BLaER1 (cell line): ENCODE data around the gene CDK12.
"Not testable (repeated sequence)": the region's sequence is repeated elsewhere in the genome, so short reads cannot be mapped to it uniquely, and the experiment has no call there.

Experiments
- H3K27ac ChIP-seq: shearing (Covaris generic); formaldehyde crosslinking; 2 replicates; pipeline ENCODE4 v1.8.1; 2022
- H3K27me3 ChIP-seq: shearing (Covaris generic); formaldehyde crosslinking; 2 replicates; pipeline ENCODE4 v1.8.1; 2022
- H3K36me3 ChIP-seq: shearing (Covaris generic); formaldehyde crosslinking; 2 replicates; pipeline ENCODE4 v1.8.1; 2022
- H3K4me1 ChIP-seq: shearing (Covaris generic); formaldehyde crosslinking; 2 replicates; pipeline ENCODE4 v1.8.1; 2022
- H3K4me2 ChIP-seq: shearing (Covaris generic); formaldehyde crosslinking; 2 replicates; pipeline ENCODE4 v1.8.1; 2022
- H3K4me3 ChIP-seq: shearing (Covaris generic); formaldehyde crosslinking; 2 replicates; pipeline ENCODE4 v1.8.1; 2022
- H3K9ac ChIP-seq: shearing (Covaris generic); formaldehyde crosslinking; 2 replicates; pipeline ENCODE4 v1.8.1; 2022
- H3K9me3 ChIP-seq: shearing (Covaris generic); formaldehyde crosslinking; 2 replicates; pipeline ENCODE4 v1.8.1; 2022
- H4K20me1 ChIP-seq: shearing (Covaris generic); formaldehyde crosslinking; 2 replicates; pipeline ENCODE4 v1.8.1; 2022
- Cebpa-rat ChIP-seq: shearing (Covaris generic); IDR thresholded peaks from 2 replicates; pipeline ENCODE4 v1.8.1; 2022

CDK12 gene

DNA sequence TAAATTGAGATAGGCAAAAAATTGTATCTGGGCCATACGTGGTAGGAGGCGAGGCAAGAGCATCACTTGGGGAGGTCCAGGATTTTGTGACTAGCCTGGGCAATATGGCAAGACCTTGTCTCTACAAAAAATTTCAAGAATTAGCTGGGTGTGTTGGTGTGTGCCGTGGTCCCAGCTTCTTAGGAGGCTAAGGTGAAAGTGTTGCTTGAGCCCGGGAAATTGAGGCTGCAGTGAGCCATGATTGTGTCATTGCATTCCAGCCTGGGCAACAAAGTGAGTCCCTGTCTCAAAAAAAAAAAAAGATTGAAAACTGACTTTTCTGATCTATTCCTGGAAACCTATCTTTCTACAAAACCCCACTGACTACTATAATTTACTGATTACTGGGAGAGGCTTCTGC lies 26.7 kb downstream of the CDK12 start:
- Histone ChIP-seq H3K4me3 (no peak overlapping the region), H3K4me2 (no peak overlapping the region), H3K9me3 (no peaks in the 10 kb centered on the region), H3K27ac (no peak overlapping the region), H4K20me1 (peaks cover 66% of the 10 kb centered on the region), H3K36me3 (peaks cover 97% of the 10 kb centered on the region), H3K9ac (no peak overlapping the region), H3K27me3 (no peaks in the 10 kb centered on the region), H3K4me1 (no peaks in the 10 kb centered on the region; the same call in 1 of the 2 replicates)
- TF ChIP-seq Cebpa-rat = no peak

DNA sequence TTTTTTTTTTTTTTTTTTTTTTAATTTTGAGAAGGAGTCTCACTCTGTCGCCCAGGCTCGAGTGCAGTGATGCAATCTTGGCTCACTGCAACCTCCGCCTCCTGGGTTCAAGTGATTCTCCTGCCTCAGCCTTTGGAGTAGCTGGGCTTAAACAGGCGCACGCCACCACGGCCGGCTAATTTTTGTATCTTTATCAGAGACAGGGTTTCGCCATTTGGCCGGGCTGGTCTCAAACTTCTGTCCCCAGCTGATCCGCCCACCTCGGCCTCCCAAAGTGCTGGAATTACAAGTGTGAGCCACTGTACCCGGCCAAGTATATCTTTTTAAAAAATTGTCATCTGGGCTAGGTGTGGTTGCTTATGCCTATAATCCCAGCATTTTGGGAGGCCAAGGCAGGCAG lies 35.6 kb downstream of the CDK12 start:
- not testable (repeated sequence) for H3K9ac ChIP-seq, H3K9me3 ChIP-seq, H3K27me3 ChIP-seq, H3K4me2 ChIP-seq, H3K27ac ChIP-seq, H3K4me3 ChIP-seq, H3K4me1 ChIP-seq
- Histone ChIP-seq H4K20me1 (peaks cover 46% of the 10 kb centered on the region; the same call in 1 of the 2 replicates), H3K36me3 (peaks cover 97% of the 10 kb centered on the region)

DNA sequence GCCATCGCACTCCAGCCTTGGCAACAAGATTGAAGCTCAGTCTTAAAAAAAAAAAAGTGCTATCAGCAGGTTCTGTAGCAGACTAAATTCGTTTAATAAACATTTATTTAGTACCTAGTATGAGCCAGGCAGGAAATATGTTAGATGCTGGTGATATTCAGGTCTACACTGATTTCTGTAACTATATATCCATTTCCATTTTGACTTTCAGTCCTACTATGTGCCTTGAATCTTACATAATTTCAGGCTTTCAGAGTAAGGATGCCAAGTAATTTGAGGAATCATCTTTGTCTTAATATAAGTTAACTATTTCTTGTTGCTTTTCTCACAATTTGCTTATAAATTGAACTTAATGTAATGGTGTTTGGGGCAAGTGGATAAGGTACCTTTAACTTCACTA lies 46.2 kb downstream of the CDK12 start:
- Histone ChIP-seq H4K20me1 (peaks cover 45% of the 10 kb centered on the region), H3K4me1 (no peaks in the 10 kb centered on the region), H3K9me3 (no peaks in the 10 kb centered on the region), H3K9ac (no peak overlapping the region), H3K4me2 (no peak overlapping the region), H3K36me3 (peaks cover 97% of the 10 kb centered on the region), H3K27me3 (no peaks in the 10 kb centered on the region), H3K4me3 (no peak overlapping the region), H3K27ac (no peak overlapping the region)
- no peak for TF ChIP-seq Cebpa-rat

DNA sequence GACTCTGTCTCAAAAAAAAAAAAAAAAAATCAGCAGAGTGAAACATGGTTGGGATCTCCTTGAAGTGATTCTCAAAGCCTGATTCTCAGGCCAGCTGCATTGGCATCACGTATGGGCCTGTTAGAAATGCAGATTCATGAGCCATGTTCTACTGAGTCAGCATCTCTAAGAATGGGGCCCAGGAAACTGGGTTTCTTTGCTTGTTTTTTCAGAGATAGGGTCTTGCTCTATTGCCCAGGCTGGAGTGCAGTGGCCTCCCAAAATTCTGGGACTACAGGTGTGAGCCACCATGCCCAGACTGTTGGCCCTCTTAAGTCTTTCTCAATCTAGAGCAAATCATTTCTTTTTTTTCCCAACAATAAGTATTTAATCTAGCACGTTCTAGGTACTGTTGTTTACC lies 47.7 kb downstream of the CDK12 start:
- TF ChIP-seq Cebpa-rat = no peak
- no peaks in the 10 kb centered on the region for H3K9me3 ChIP-seq
- no peak overlapping the region for H3K4me2 ChIP-seq
- peaks cover 44% of the 10 kb centered on the region for H4K20me1 ChIP-seq
- H3K9ac ChIP-seq = no peak overlapping the region
- H3K36me3 ChIP-seq = peaks cover 96% of the 10 kb centered on the region
- H3K27ac ChIP-seq = no peak overlapping the region
- H3K27me3 ChIP-seq = no peaks in the 10 kb centered on the region
- no peaks in the 10 kb centered on the region for H3K4me1 ChIP-seq
- H3K4me3 ChIP-seq = no peak overlapping the region

DNA sequence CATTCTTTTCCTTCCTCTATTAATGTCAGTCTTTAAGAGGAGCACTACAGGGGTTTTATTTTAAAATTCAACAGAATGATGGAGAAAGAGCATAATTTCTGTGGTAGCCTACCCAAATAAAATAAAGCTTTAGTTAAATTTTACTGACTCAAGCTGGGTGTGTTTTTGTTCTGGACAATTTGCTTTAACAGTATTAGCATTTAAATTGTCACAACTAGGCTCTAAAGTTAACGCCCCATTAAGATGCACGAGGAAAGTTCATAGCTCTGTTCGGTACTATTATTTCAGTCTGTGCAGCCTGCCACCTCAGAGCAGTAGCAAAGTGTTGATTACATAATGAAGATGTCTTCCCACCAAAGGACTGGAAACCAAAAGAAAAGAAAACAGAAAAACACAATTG lies 52.0 kb downstream of the CDK12 start:
- Histone ChIP-seq H3K36me3 (peaks cover 98% of the 10 kb centered on the region), H4K20me1 (peaks cover 34% of the 10 kb centered on the region), H3K9ac (no peak overlapping the region), H3K9me3 (no peaks in the 10 kb centered on the region), H3K4me1 (no peaks in the 10 kb centered on the region), H3K27me3 (no peaks in the 10 kb centered on the region), H3K27ac (no peak overlapping the region), H3K4me2 (no peak overlapping the region), H3K4me3 (no peak overlapping the region)
- TF ChIP-seq Cebpa-rat = no peak

DNA sequence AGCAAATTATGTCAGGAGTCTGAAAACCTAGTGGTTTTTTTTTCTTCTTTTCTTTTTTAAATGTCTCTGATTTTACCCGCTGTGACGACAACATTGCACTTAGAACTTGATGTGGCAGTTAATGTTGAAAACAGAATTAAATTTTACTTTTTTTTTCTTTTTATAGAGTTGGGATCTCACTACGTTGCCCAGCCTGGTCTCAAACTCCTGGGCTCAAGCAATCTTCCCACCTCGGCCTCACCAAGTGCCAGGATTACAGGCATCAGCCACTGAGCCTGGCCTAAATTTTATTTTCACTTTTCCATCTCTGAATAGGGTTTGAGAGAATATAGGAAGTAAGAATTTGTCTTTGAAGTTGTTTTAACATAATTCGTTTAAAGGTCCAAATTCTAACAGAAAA lies 52.6 kb downstream of the CDK12 start:
- Histone ChIP-seq H3K9me3 (no peaks in the 10 kb centered on the region), H4K20me1 (peaks cover 28% of the 10 kb centered on the region), H3K9ac (no peak overlapping the region), H3K4me3 (no peak overlapping the region), H3K4me2 (no peak overlapping the region), H3K4me1 (no peaks in the 10 kb centered on the region), H3K27ac (no peak overlapping the region), H3K36me3 (peaks cover 98% of the 10 kb centered on the region), H3K27me3 (no peaks in the 10 kb centered on the region)
- TF ChIP-seq Cebpa-rat = no peak

DNA sequence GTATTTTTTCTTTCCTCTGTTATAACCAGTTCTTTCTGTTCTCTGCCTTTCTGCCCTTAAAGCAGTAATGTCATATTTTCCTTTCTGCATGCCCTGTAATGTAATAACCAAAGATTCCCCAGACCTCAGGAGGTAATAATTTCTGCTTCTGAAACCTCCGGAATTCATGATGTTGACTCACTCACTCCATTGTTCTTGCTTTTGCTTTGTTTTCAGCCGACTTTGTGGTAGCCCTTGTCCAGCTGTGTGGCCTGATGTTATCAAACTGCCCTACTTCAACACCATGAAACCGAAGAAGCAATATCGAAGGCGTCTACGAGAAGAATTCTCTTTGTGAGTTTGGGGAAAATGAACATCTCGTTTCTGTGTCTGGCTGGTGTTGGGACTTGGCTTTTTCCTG lies 55.9 kb downstream of the CDK12 start:
- H4K20me1 ChIP-seq = peaks cover 20% of the 10 kb centered on the region
- H3K9me3 ChIP-seq = no peaks in the 10 kb centered on the region
- H3K4me3 ChIP-seq = no peak overlapping the region
- H3K36me3 ChIP-seq = peaks cover 99% of the 10 kb centered on the region
- H3K4me2 ChIP-seq = no peak overlapping the region
- no peaks in the 10 kb centered on the region for H3K4me1 ChIP-seq
- H3K27ac ChIP-seq = no peak overlapping the region
- TF ChIP-seq Cebpa-rat = no peak
- no peaks in the 10 kb centered on the region for H3K27me3 ChIP-seq
- no peak overlapping the region for H3K9ac ChIP-seq

DNA sequence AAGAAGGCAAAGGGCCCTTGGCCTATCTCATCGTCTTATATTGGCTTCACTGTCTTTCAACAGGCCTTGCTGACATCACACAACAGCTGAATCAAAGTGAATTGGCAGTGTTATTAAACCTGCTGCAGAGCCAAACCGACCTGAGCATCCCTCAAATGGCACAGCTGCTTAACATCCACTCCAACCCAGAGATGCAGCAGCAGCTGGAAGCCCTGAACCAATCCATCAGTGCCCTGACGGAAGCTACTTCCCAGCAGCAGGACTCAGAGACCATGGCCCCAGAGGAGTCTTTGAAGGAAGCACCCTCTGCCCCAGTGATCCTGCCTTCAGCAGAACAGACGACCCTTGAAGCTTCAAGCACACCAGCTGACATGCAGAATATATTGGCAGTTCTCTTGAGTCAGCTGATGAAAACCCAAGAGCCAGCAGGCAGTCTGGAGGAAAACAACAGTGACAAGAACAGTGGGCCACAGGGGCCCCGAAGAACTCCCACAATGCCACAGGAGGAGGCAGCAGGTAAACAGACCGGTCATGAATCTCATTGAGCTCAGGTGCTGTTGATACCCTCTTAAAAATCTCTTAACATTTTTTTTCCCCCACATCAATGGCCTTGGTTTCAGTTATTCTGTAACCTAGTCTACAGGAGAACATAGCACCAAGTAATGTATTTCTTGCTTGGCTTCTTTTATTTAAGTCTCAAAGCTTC lies 64.7 kb downstream of the CDK12 start:
- Histone ChIP-seq H3K4me1 (peaks cover 20% of the 10 kb centered on the region), H3K4me3 (no peak overlapping the region), H3K9ac (no peak overlapping the region), H3K36me3 (peaks cover 94% of the 10 kb centered on the region), H3K4me2 (no peak overlapping the region), H3K27me3 (no peaks in the 10 kb centered on the region), H4K20me1 (peaks cover 47% of the 10 kb centered on the region), H3K9me3 (no peaks in the 10 kb centered on the region), H3K27ac (no peak overlapping the region)
- TF ChIP-seq Cebpa-rat = no peak

DNA sequence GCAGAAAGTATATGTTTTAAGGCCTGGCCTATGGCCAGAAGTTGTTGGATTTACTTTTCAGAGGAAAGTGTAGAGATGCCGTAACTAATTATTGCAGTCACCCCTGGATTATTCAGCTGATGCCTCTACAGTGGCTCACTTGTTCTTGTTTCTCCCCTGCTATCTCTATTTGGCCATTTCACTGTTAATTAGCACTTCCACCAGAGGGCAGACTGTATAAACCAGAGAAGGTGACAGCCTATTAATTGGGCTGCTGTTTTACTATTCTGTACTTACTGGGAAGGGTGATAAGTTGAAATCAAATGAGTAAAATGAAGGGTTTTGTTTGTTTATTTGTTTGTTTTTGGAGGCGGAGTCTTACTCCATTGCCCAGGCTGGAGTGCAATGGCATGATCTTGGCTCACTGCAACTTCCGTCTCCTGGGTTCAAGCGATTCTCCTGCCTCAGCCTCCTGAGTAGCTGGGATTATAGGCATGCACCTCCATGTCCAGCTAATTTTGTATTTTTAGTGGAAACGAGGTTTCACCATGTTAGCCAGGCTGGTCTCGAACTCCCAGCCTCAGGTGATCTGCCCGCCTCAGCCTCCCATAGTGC lies 66.0 kb downstream of the CDK12 start:
- H3K9me3 ChIP-seq = no peaks in the 10 kb centered on the region
- no peak for TF ChIP-seq Cebpa-rat
- H3K4me2 ChIP-seq = no peak overlapping the region
- peaks cover 91% of the 10 kb centered on the region for H3K36me3 ChIP-seq
- H3K27ac ChIP-seq = no peak overlapping the region
- H3K4me3 ChIP-seq = no peak overlapping the region
- H4K20me1 ChIP-seq = peaks cover 47% of the 10 kb centered on the region
- no peaks in the 10 kb centered on the region for H3K27me3 ChIP-seq
- H3K9ac ChIP-seq = no peak overlapping the region
- peaks cover 34% of the 10 kb centered on the region for H3K4me1 ChIP-seq

DNA sequence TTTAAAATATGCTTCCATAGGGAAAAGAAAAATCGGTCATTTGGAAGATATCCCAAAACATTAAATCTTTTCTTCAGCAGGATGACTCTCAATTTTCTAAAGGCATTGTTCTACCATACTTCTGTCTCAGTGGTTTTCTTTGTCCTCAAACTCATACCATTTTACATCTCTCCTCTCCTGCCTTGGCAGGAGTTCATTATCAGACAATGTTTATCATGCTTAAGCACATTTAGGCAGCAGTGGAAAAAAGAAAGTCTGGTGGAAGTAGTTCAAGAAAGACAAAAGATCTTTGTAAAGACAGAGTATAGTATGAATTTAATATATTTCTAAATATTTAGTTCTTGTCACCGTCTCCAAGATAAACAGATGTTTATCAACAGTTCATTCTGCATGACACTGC lies 68.2 kb downstream of the CDK12 start:
- Histone ChIP-seq H3K27ac (no peak overlapping the region), H4K20me1 (peaks cover 38% of the 10 kb centered on the region), H3K9me3 (no peaks in the 10 kb centered on the region), H3K4me3 (no peak overlapping the region), H3K27me3 (no peaks in the 10 kb centered on the region), H3K4me1 (peaks cover 41% of the 10 kb centered on the region), H3K9ac (no peak overlapping the region), H3K4me2 (no peak overlapping the region), H3K36me3 (peaks cover 77% of the 10 kb centered on the region)
- TF ChIP-seq Cebpa-rat = no peak
